Glomerular visceral epithelial cell (primary cell): Measurements from ENCODE around the gene GCH1.

ENCODE experiments used
- DNase-seq: peaks from one replicate; pipeline ENCODE4 v3.0.0-alpha.2; 2016; ENCODE audit errors: extremely low spot score

GCH1 gene

GRCh38 chr14:54823757-54824549 is 78.7 kb downstream of the GCH1 start:
- no peak for DNase-seq

GRCh38 chr14:54822685-54823084 is 79.9 kb downstream of the GCH1 start:
- no peak for DNase-seq

GRCh38 chr14:54818201-54819133 is 84.2 kb downstream of the GCH1 start:
- peak; percentile 84 for DNase-seq

GRCh38 chr14:54817506-54817905 is 85.1 kb downstream of the GCH1 start:
- no peak for DNase-seq

DNA sequence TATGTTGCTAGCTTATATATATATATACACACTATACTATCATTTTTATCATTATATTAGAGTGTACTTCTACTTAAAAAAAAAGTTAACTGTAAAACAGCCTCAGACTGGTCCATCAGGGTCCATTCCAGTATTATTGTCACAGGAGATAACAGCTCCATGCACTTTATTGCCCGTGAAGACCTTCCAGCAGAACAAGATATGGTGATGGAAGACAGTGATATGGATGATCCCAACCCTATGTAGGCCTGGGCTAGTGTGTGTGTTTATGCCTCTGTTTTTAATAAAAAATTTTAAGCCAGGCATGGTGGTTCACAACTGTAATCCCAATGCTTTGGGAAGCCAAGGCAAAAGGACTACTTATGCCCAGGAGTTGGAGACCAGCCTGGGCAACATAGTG is 86.2 kb downstream of the GCH1 start:
- no peak for DNase-seq

DNA sequence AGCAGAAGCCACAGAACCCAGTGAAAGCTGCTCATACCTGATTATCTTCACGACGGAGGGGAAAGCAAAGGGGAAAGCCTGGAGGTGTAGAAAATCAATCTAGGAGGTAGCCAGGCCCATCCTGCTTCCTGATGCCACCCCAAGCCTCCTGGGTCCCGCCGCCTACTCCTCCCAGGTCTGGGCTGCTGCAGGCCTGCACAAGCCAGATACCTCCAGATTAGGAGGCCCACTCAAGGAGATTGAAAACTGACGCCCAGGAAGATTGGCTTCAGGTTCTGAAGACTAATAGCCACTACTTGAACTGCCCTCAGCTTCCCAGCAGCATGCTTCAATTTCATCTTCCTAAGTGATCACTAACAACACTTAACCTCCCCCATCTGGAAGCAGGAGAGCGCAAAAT is 87.1 kb downstream of the GCH1 start:
- no peak for DNase-seq

DNA sequence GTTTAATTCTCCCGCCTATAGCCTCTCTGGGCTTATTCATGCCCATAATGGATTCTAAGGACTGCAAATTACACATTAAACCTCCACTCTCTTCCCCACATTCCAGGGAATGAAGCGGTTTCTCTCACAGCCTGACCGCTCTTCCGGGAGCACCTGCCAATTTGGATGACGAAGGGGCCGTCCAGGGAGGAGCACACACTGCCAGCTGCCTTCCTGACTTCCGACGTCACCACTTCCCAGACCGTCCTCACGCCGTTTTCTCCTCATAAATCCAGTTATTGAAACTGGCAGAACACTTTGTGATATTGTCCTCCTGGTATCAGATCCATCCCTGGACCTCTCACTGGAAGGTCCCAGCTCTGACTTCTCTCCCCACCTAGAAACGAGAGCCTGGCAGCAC is 87.6 kb downstream of the GCH1 start:
- DNase-seq, result peak; percentile 91

DNA sequence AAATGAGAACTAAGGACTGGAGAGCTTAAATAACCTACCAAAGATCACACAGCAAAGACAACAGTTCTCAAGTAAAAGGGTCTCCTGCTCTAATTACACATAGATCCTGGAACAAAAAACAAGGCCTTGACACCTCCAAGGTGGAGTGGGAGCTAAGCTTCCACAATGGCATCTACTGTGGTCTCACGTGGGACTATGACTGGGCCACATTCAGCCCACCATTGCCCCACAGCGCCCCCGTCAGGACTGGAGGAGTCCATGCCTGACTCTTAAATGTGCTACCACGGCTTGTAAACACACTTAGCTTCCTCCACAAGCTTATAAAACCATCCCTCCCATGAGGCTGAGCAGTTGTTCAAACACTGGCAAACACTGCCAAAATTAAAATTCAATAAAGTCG is 88.5 kb downstream of the GCH1 start:
- DNase-seq, result peak; percentile 44

DNA sequence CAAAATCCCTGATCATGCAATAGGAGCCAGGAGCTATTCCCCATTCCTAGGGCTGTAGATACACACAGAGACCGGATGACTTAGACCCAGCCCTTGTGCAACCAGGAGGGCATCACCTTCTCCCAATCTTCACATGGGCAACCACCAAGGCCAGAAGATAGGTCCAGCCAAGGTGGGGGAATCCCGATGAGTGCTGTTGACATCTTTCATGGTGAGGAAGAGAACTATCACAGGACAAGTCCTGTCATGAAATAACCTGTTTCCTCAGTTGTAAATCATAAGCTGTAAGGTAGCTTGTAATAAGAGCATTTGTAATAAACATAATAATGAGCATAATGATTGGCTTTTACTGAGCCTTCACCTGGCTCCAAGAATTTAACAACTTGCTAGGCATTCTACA is 89.5 kb downstream of the GCH1 start:
- DNase-seq, result no peak

- DNase-seq, result no peak
Measured at GRCh38 chr14:54812617-54813016, 90.0 kb downstream of the GCH1 start.

GRCh38 chr14:54809767-54810166 is 92.9 kb downstream of the GCH1 start:
- no peak for DNase-seq

- no peak for DNase-seq
Measured at GRCh38 chr14:54808326-54809161, 94.1 kb downstream of the GCH1 start.

- no peak for DNase-seq
Measured at GRCh38 chr14:54807881-54808280, 94.7 kb downstream of the GCH1 start.

DNA sequence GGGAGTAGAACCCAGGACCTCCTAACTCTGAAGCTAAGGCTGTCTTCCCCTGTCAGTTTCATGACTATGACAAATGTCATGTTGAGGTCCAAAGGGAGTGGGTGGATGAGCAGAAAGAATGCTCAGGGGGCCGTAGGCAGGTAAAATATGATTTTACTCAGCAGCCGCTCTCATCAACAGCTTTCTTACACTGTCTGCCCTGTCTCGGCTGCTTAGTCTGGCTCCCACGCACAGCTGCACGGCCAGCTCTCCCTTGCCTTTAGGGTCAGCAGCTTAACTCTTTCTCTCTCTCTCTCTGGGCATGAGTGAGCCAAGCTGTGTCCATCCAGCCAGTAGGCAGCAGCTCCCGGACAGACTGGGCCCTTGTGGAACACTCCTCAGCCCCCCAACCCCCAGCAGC is 95.2 kb downstream of the GCH1 start:
- DNase-seq, result no peak

DNA sequence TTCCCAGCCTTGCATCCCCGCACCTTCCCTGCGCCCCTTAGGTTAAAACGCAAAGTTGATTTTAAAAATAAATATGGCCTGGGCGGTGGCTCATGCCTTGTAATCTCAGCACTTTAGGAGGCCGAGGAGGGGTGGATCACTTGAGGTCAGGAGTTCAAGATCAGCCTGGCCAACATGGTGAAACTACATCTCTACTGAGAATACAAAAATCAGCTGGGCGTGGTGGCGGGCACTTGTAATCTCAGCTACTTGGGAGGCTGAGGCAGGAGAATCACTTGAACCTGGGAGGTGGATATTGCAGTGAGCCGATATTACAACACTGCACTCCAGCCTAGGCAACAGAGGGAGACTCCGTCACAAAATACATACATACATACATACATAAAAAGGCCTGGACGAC is 96.0 kb downstream of the GCH1 start:
- no peak for DNase-seq

GRCh38 chr14:54805445-54806322 is 96.9 kb downstream of the GCH1 start:
- DNase-seq, result peak; percentile 83

DNA sequence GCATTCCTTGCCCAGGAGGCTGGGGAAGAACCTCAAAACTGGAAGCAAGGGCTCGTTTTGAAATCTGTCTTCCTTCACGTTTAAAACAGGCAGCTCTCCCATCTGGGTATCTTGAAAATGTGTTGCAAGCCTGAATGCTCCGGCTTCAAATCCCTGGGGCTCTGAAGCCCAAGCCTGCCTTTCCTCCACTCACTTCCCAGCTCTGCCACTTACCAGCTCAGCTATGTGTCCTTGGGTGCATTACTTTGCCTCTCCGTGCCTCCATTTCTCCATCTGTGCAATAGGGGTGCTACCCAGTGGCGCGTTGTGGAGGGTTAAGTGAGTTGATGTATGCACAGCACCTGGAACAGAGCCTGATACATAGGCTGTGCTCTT is 97.6 kb downstream of the GCH1 start:
- no peak for DNase-seq

DNA sequence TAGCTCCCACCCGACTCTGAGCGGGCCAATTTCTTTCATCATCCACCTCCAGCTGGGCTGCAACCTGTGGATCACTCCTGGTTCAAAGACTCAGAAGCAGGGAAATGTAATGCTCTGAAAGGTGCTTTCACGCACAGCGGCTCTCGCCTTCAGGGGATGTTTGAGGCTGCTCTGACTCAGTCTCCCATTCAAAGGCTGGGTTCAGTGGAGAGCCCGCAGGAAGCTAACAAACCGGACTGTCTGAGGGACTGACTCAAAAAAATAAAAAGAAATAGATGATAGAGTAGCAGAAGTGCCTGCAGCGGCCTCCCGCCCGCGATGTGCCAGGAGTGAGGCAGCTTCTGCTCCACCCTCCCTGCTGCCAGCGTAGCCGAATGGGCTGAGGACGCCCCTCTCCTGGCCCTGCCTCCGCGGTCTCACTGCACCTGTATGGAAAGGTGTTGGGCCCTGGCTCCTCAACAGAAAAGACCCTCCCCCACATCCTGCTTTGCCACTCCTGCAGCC is 98.0 kb downstream of the GCH1 start:
- no peak for DNase-seq

- no peak for DNase-seq
Measured at GRCh38 chr14:54803926-54804537, 98.6 kb downstream of the GCH1 start.

DNA sequence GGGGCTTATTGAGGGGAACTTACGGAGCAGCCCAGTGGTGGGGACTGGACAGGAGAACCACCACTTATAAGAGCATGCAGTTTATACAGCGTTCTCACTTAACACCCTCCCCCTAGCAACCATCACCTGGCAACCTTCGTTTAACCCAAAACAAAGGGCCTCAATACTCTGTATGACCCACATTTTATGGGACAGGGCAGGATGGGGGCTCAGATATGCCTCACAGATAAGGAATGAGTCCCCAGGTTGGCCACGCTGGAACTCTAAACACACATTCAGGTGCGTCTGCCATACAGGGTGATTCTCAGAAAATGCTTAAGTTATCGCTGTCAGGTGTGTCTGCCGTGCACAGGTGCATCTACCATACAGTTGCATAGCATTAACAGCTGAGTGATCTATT is 99.2 kb downstream of the GCH1 start:
- DNase-seq, result no peak
